IPS-18a (cell line): ENCODE measurements around the gene CD68.

ENCODE experiments used
- H3K27ac ChIP-seq: one replicate; pipeline ENCODE4 v1.5.1; 2013; ENCODE audit warnings: low read length
- H3K27me3 ChIP-seq: one replicate; pipeline ENCODE4 v1.6.1; 2013; ENCODE audit warnings: mild to moderate bottlenecking, low read length; ENCODE audit not compliant: control insufficient read depth, insufficient read depth
- H3K36me3 ChIP-seq: one replicate; pipeline ENCODE4 v1.6.1; 2013; ENCODE audit warnings: low read depth, low read length; ENCODE audit not compliant: control insufficient read depth
- H3K4me1 ChIP-seq: one replicate; pipeline ENCODE4 v1.6.1; 2013; ENCODE audit warnings: low read depth, low read length; ENCODE audit not compliant: control insufficient read depth
- H3K4me3 ChIP-seq: one replicate; pipeline ENCODE4 v1.5.1; 2013; ENCODE audit warnings: low read length
- H3K9ac ChIP-seq: one replicate; pipeline ENCODE4 v1.6.1; 2013; ENCODE audit warnings: mild to moderate bottlenecking, low read length, moderate library complexity
- H3K9me3 ChIP-seq: one replicate; pipeline ENCODE4 v1.6.1; 2013; ENCODE audit warnings: low read depth, low read length; ENCODE audit not compliant: control insufficient read depth

Gene CD68

DNA sequence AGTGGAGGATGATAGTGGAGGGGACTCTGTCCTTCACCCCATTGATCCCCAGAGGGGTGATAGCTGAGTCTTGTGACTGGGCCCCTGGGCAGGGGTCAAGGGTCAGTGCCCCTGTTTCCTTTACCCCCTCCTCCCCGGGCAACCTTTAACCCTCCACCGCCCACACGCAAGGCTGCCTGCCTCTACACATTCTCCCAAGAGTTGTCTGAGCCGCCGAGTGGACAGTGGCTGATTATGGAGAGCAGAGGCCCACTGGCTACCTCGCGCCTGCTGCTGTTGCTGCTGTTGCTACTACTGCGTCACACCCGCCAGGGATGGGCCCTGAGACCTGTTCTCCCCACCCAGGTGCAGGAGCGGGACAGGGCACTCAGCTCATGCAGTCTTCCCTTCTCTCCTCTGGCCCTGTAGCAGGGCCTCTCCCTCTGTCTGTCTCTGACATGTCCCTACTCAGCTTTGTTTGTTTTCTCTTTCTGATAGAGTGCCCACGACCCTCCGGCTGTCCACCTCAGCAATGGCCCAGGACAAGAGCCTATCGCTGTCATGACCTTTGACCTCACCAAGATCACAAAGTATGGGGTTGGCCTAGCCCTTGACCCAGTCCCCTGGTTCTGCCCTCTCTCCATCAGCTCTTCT lies 50.6 kb downstream of the CD68 start, which contains the start of gene SHBG:
Gene SHBG (plus strand): TSS at position 197 of the 633 bp plus-strand sequence. CDS start 38 bp downstream, at position 235.
- Histone ChIP-seq H3K27ac (no peak within 1 kb of the TSS), H3K4me1 (peaks cover 8% of the 10 kb centered on the region)

More for the DNA sequence above, 50.6 kb downstream of the CD68 start, which contains the start of gene SHBG:
- Histone ChIP-seq H3K27me3 (no peaks in the 10 kb centered on the region), H3K9me3 (no peaks in the 10 kb centered on the region), H3K9ac (no peak within 1 kb of the TSS), H3K36me3 (no peaks in the 10 kb centered on the region), H3K4me3 (no peak within 1 kb of the TSS)
